Measurements from ENCODE around the gene VPS13D.

DNA sequence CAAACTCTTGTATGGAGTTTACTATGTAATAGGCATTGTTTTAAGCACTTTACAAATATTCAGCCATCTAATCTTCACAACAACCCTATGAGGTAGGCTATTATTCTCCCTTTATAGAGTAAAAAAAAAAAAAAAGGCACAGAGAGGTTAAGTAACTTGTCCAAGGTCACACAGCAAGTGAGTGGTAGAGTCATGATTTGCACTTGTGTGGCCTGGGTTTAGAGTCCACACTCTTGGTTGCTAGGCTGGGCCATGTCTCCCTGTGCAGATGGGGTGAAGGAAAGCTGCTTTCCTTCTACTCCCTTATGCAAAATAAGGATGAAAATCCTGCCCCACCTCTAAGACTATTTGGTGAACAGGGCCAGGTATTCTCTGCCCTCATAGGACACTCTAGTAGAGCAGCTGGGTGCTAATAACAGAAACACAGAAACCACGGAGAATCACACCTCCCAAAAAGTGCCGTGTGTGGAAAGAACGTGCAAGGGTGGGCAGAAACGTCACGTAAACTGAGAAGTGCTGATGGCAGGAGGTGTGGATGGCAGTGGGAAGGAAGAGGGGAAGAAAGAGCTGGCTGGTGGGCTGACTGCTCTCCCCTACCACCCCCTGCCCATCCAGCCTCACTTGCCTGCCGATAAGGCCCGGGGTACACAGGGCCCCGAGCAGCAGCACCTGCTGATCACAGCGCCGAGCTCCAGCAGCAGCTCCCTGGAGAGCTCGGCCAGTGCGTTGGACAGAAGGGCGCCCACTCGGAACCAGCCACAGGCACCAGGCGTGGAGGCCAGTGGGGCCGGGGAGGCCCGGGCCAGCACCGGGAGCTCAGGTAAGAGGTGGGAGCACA, 28.3 kb upstream of the VPS13D start:
- TF ChIP-seq, protein P1, sequence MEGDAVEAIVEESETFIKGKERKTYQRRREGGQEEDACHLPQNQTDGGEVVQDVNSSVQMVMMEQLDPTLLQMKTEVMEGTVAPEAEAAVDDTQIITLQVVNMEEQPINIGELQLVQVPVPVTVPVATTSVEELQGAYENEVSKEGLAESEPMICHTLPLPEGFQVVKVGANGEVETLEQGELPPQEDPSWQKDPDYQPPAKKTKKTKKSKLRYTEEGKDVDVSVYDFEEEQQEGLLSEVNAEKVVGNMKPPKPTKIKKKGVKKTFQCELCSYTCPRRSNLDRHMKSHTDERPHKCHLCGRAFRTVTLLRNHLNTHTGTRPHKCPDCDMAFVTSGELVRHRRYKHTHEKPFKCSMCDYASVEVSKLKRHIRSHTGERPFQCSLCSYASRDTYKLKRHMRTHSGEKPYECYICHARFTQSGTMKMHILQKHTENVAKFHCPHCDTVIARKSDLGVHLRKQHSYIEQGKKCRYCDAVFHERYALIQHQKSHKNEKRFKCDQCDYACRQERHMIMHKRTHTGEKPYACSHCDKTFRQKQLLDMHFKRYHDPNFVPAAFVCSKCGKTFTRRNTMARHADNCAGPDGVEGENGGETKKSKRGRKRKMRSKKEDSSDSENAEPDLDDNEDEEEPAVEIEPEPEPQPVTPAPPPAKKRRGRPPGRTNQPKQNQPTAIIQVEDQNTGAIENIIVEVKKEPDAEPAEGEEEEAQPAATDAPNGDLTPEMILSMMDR (IDR thresholded peaks at IDR 0.05; ENCODE audit: low read depth, low read length) = no peak
- TF ChIP-seq MYC (IDR thresholded peaks at IDR 0.05; ENCODE audit: low read depth, low read length) = no peak
